ENCODE data around the gene METTL22. TPM values are rescaled to one million over a fixed set of nuclear protein-coding genes. Genes with fewer than 3 reads are reported as not detected.

METTL22 gene
- total RNA-seq, 4 donors from 2014 or later, result 14.4 to 31.9 (median 24.8) TPM

GRCh38 chr16:8623634-8624033, 2.1 kb downstream of the METTL22 start:
- ATAC-seq, result no peak
- Histone ChIP-seq H3K4me1 (peaks cover 0 to 27% (median 4%) of the 10 kb centered on the region in 3 donors), H3K27me3 (peaks cover 10% of the 10 kb centered on the region), H3K9me3 (no peaks in the 10 kb centered on the region), H3K4me3 (no peak overlapping the region), H3K27ac (no peak overlapping the region), H3K36me3 (peaks cover 0 to 48% of the 10 kb centered on the region in 2 donors)
- TF ChIP-seq, protein P1, sequence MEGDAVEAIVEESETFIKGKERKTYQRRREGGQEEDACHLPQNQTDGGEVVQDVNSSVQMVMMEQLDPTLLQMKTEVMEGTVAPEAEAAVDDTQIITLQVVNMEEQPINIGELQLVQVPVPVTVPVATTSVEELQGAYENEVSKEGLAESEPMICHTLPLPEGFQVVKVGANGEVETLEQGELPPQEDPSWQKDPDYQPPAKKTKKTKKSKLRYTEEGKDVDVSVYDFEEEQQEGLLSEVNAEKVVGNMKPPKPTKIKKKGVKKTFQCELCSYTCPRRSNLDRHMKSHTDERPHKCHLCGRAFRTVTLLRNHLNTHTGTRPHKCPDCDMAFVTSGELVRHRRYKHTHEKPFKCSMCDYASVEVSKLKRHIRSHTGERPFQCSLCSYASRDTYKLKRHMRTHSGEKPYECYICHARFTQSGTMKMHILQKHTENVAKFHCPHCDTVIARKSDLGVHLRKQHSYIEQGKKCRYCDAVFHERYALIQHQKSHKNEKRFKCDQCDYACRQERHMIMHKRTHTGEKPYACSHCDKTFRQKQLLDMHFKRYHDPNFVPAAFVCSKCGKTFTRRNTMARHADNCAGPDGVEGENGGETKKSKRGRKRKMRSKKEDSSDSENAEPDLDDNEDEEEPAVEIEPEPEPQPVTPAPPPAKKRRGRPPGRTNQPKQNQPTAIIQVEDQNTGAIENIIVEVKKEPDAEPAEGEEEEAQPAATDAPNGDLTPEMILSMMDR (IDR thresholded peaks at IDR 0.05), result no peak
- TF ChIP-seq EP300 (IDR thresholded peaks at IDR 0.05), result no peak
- no peak for TF ChIP-seq POLR2A (IDR thresholded peaks at IDR 0.05)
- TF ChIP-seq POLR2AphosphoS5 (IDR thresholded peaks at IDR 0.05), result no peak

- Histone ChIP-seq H3K4me1 (peaks cover 0 to 27% (median 4%) of the 10 kb centered on the region in 3 donors), H3K27ac (no peak overlapping the region), H3K27me3 (no peaks in the 10 kb centered on the region), H3K36me3 (peaks cover 0 to 68% of the 10 kb centered on the region in 2 donors), H3K9me3 (no peaks in the 10 kb centered on the region), H3K4me3 (no peak overlapping the region)
- TF ChIP-seq EP300 (IDR thresholded peaks at IDR 0.05) (no peak), POLR2AphosphoS5 (IDR thresholded peaks at IDR 0.05) (no peak), POLR2A (IDR thresholded peaks at IDR 0.05) (no peak)
- TF ChIP-seq, protein P1 (IDR thresholded peaks at IDR 0.05), result no peak
- ATAC-seq, result no peak
- 89 to 100% methylated on average over 3 to 10 of the region's 10 CpGs for WGBS, 2 donors (ENCODE audit: low coverage in 1 of 2)
Measured at GRCh38 chr16:8625491-8626087, 4.1 kb downstream of the METTL22 start.

- H3K36me3 ChIP-seq, result peaks cover 0 to 81% of the 10 kb centered on the region in 2 donors
- no peak for TF ChIP-seq POLR2AphosphoS5 (IDR thresholded peaks at IDR 0.05)
- no peak for TF ChIP-seq POLR2A (IDR thresholded peaks at IDR 0.05)
- no peak for TF ChIP-seq EP300 (IDR thresholded peaks at IDR 0.05)
- TF ChIP-seq, protein P1 (IDR thresholded peaks at IDR 0.05), result no peak
Measured at GRCh38 chr16:8626946-8627345, 5.4 kb downstream of the METTL22 start.

DNA sequence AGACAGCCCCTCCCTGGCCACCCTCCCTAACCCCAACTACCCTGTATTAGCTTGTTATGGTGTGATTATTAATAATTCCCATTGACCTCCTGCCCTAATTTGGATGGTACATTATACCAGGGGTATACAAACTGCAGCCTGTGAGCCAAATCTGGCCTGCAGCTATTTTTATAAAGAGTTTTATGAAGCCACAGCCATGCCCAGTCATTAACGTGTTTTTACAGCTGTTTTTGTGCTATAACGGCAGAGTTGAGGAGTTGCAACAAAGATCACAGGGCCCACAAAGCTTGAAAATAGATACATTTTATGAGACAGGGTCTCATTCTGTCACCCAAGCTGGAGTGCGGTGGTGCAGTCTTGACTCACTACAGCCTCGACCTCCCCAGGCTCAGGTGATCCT, 6.0 kb downstream of the METTL22 start:
- no peaks in the 10 kb centered on the region for H3K27me3 ChIP-seq
- no peak for TF ChIP-seq POLR2A (IDR thresholded peaks at IDR 0.05)
- no peak overlapping the region for H3K27ac ChIP-seq
- no peak for ATAC-seq
- no peaks in the 10 kb centered on the region for H3K9me3 ChIP-seq
- peaks cover 0 to 86% of the 10 kb centered on the region in 2 donors for H3K36me3 ChIP-seq
- H3K4me1 ChIP-seq, result peaks cover 0 to 21% (median 2%) of the 10 kb centered on the region in 3 donors
- H3K4me3 ChIP-seq, result no peak overlapping the region
- WGBS, 2 donors (ENCODE audit: low coverage in 1 of 2), result 78 to 88% methylated on average over 4 of the region's 4 CpGs

More at GRCh38 chr16:8626946-8627345, 5.4 kb downstream of the METTL22 start:
- 88 to 100% methylated on average over 3 to 8 of the region's 8 CpGs for WGBS, 2 donors (ENCODE audit: low coverage in 1 of 2)
- no peaks in the 10 kb centered on the region for H3K9me3 ChIP-seq
- H3K27me3 ChIP-seq, result no peaks in the 10 kb centered on the region
- H3K27ac ChIP-seq, result no peak overlapping the region
- peaks cover 0 to 26% (median 4%) of the 10 kb centered on the region in 3 donors for H3K4me1 ChIP-seq
- ATAC-seq, result no peak
- no peak overlapping the region for H3K4me3 ChIP-seq

- no peak for ATAC-seq
- H3K9me3 ChIP-seq, result no peaks in the 10 kb centered on the region
- H3K4me3 ChIP-seq, result no peak overlapping the region
- H3K27me3 ChIP-seq, result no peaks in the 10 kb centered on the region
- H3K4me1 ChIP-seq, result peaks cover 0 to 4% (median 0%) of the 10 kb centered on the region in 3 donors
- H3K27ac ChIP-seq, result no peak overlapping the region
- TF ChIP-seq EP300 (IDR thresholded peaks at IDR 0.05) (no peak), POLR2AphosphoS5 (IDR thresholded peaks at IDR 0.05) (no peak)
- WGBS, 2 donors (ENCODE audit: low coverage in 1 of 2), result 94 to 100% methylated on average over 2 to 13 of the region's 16 CpGs
- peaks cover 0 to 97% of the 10 kb centered on the region in 2 donors for H3K36me3 ChIP-seq
Measured at GRCh38 chr16:8628981-8629725, 7.7 kb downstream of the METTL22 start.
